Measurements from ENCODE around the gene ARHGEF17.

GRCh38 chr11:73387594-73388264 is 79.7 kb downstream of the ARHGEF17 start:
- TF ChIP-seq CTCF (conservative IDR thresholded peaks at IDR 0.05 in 1 of 2, IDR thresholded peaks at IDR 0.05 in 1 of 2; ENCODE audit: extremely low read depth in 1 of 2, insufficient read depth in 1 of 2, low read depth in 1 of 2, low read length in 2 of 2) (no peak), EZH2 (IDR thresholded peaks at IDR 0.05; ENCODE audit: borderline replicate concordance, low read length) (no peak)

All from mammary epithelial cell (primary cell).